ENCODE results near the gene GPRC5A. TPM values are rescaled to one million over a fixed set of nuclear protein-coding genes. Genes with fewer than 3 reads are reported as not detected.

The GPRC5A gene
- total and polyA plus RNA-seq, 2 of the 8 experiments (the other 6 are each of a cell fraction or from before 2014, with no cell fraction given): 1.0 to 1.4 TPM

DNA sequence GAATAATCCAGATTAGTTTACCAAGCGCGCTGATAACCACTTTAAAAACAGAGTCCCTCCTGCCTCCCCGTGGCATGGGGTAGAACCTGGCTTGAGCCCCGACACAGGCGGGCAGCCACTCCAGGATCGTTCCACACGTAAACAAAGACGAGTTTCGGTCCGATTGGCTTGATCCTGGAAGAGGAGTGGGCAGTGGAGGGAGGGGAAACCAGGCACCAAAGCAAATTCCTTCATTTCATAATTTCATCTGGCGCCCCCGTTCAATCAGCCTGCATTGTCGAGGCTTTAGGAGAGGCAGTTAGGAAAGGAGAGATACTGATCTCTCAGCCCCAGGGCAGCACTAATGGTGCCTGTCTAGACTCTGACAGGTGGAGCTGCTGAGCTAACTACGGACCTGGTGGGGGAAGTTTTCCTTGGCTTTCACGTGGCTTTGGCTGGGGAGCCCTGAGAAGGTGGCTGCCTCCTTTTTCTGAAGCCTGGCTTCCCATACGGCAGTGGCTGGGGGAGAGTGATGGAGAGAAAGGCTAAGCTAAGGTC is 751 bp upstream of the GPRC5A start:
- peak overlapping the region; percentile 86 to 100 for H3K4me2 ChIP-seq (ENCODE audit: insufficient read depth in 1 of 2, low read depth in 2 of 2, low read length in 2 of 2)
- no peak overlapping the region for H3K14ac ChIP-seq (ENCODE audit: insufficient read length)
- no peaks in the 10 kb centered on the region for H4K20me1 ChIP-seq (replicated peaks in 1 of 2; ENCODE audit: control insufficient read depth in 1 of 2, insufficient read depth in 2 of 2, low read length in 2 of 2)
- H4K91ac ChIP-seq (replicated peaks; ENCODE audit: insufficient read length, low read length): no peak overlapping the region
- no peak overlapping the region for H2BK5ac ChIP-seq (ENCODE audit: low read depth, low read length)
- H3K9ac ChIP-seq (replicated peaks in 1 of 4; ENCODE audit: extremely low read depth in 1 of 4, low read depth in 3 of 4, low read length in 3 of 4): no peak overlapping the region
- H2BK20ac ChIP-seq (ENCODE audit: low read length): no peak overlapping the region
- no peak overlapping the region for H2AK5ac ChIP-seq (ENCODE audit: low read depth, low read length)
- H3K9me3 ChIP-seq (ENCODE audit: insufficient read depth in 2 of 2, low read depth in 1 of 2, low read length in 1 of 2): no peaks in the 10 kb centered on the region
- peaks cover 0 to 36% (median 23%) of the 10 kb centered on the region in 4 experiments; a peak in 6 of 7 replicates for H3K27me3 ChIP-seq (replicated peaks in 1 of 4; ENCODE audit: control insufficient read depth in 3 of 4, extremely low read depth in 1 of 4, insufficient read depth in 3 of 4, low read length in 3 of 4)
- no peak overlapping the region for H3K56ac ChIP-seq (replicated peaks; ENCODE audit: insufficient read length, low read depth, low read length)
- peaks cover 6 to 13% (median 11%) of the 10 kb centered on the region in 4 experiments; a peak in 5 of 7 replicates for H3K4me1 ChIP-seq (replicated peaks in 1 of 4; ENCODE audit: control insufficient read depth in 3 of 4, insufficient read depth in 4 of 4, low read length in 3 of 4)
- no peak overlapping the region for H2BK120ac ChIP-seq (replicated peaks; ENCODE audit: low read depth, low read length)
- no peaks in the 10 kb centered on the region for H3K36me3 ChIP-seq (ENCODE audit: control insufficient read depth in 2 of 4, insufficient read depth in 4 of 4, low read length in 3 of 4)
- H2AFZ ChIP-seq (ENCODE audit: low read length): peak overlapping the region; percentile 92
- H3K23ac ChIP-seq (ENCODE audit: insufficient read length): no peak overlapping the region
- peak overlapping the region; percentile 51 for H4K8ac ChIP-seq (ENCODE audit: extremely low read depth, insufficient read depth, low read length)
- H3K79me1 ChIP-seq (ENCODE audit: low read depth, low read length): no peaks in the 10 kb centered on the region
- H3K18ac ChIP-seq (ENCODE audit: extremely low read depth, low read length): no peak overlapping the region; the same call in 1 of the 2 replicates
- no peaks in the 10 kb centered on the region for H3K79me2 ChIP-seq (ENCODE audit: control insufficient read depth in 1 of 2, insufficient read depth in 2 of 2, low read length in 2 of 2)
- 0 out of 2 replicates have a peak overlapping the region, but pooled peaks have one; percentile 72 for H2BK15ac ChIP-seq (ENCODE audit: low read length)
- DNase-seq (ENCODE audit: low read depth in 1 of 2, low spot score in 2 of 2) (no peak), FAIRE-seq (no peak)
- ChIA-PET CTCF (ENCODE audit: partially characterized antibody) (interaction anchor here (0.7 to 3.6 kb wide), 18 partner anchors 10 to 321 kb away, joined by 3 to 16 read pairs (median 4); no protein-coding TSS in a partner anchor), POLR2A (ENCODE audit: partially characterized antibody) (interaction anchor here (1.2 to 1.4 kb wide), 2 partner anchors 10 to 12 kb away, joined by 3 to 4 read pairs; no protein-coding TSS in a partner anchor)
- no peak overlapping the region for H3K27ac ChIP-seq (ENCODE audit: low read depth, low read length)
- H2BK12ac ChIP-seq (ENCODE audit: low read depth, low read length): no peak overlapping the region; the same call in 1 of the 2 replicates
- no peak overlapping the region for H3K4ac ChIP-seq (replicated peaks; ENCODE audit: insufficient read length, low read depth, low read length)
- H4K5ac ChIP-seq (ENCODE audit: insufficient read length, low read depth, low read length): no peak overlapping the region
- peaks cover 11% of the 10 kb centered on the region; the same call in 1 of the 2 replicates for H3K23me2 ChIP-seq (ENCODE audit: low read depth, low read length)
- H3K4me3 ChIP-seq (ENCODE audit: extremely low read depth in 1 of 4, insufficient read depth in 2 of 4, low read depth in 3 of 4, low read length in 4 of 4): peak overlapping the region; percentile 59 to 72 (median 66)
- WGBS, 2 experiments (ENCODE audit: extremely low coverage in 1 of 2, insufficient coverage in 1 of 2, insufficient read length in 1 of 2, insufficient replicate concordance in 2 of 2, low coverage in 1 of 2, low lambda C conversion rate in 2 of 2, missing lambda C conversion rate in 1 of 2): 9% methylated on average over 16 of the region's 16 CpGs; no CpG with 5 or more reads in 1 of the 2 experiments
- TF ChIP-seq, protein P1, sequence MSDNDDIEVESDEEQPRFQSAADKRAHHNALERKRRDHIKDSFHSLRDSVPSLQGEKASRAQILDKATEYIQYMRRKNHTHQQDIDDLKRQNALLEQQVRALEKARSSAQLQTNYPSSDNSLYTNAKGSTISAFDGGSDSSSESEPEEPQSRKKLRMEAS (IDR thresholded peaks at IDR 0.05): peak; percentile 87
- TF ChIP-seq EGR1 (IDR thresholded peaks at IDR 0.05; ENCODE audit: borderline replicate concordance, low read depth, low read length) (no peak), MAFK (IDR thresholded peaks at IDR 0.05; ENCODE audit: low read depth, low read length) (no peak), SP1 (IDR thresholded peaks at IDR 0.05; ENCODE audit: low read depth, low read length) (0 out of 2 replicates have a peak, but pooled peaks have one; percentile 4), NANOG (IDR thresholded peaks at IDR 0.05; ENCODE audit: insufficient read depth, low read depth, low read length, poor library complexity, severe bottlenecking) (no peak), YY1 (IDR thresholded peaks at IDR 0.05; ENCODE audit: low read depth, low read length) (0 out of 2 replicates have a peak, but pooled peaks have one; percentile 50), SUZ12 (IDR thresholded peaks at IDR 0.05; ENCODE audit: low read length) (0 out of 2 replicates have a peak, but pooled peaks have one; percentile 36)
- TF ChIP-seq, protein P2, sequence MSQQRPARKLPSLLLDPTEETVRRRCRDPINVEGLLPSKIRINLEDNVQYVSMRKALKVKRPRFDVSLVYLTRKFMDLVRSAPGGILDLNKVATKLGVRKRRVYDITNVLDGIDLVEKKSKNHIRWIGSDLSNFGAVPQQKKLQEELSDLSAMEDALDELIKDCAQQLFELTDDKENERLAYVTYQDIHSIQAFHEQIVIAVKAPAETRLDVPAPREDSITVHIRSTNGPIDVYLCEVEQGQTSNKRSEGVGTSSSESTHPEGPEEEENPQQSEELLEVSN (IDR thresholded peaks at IDR 0.05): peak; percentile 66
